Endodermal cell (in vitro differentiated cells): ENCODE data around the gene FARP2. TPM values are rescaled to one million over a fixed set of nuclear protein-coding genes. Genes with fewer than 3 reads are reported as not detected.

Source experiments
- DNase-seq: peaks from one replicate; pipeline ENCODE4 v3.0.0-alpha.2; 2017
- H3K27ac ChIP-seq: 2 replicates; pipeline ENCODE4 v1.5.1; 2013; ENCODE audit warnings: mild to moderate bottlenecking, low read depth, low read length, moderate library complexity
- H3K27me3 ChIP-seq: 2 replicates; pipeline ENCODE4 v1.6.1; 2013; ENCODE audit warnings: mild to moderate bottlenecking, low read length, moderate library complexity; ENCODE audit not compliant: insufficient read depth, control insufficient read depth, poor library complexity, severe bottlenecking
- H3K36me3 ChIP-seq: 2 replicates; pipeline ENCODE4 v1.7.0; 2013; ENCODE audit warnings: mild to moderate bottlenecking, low read length, moderate library complexity; ENCODE audit not compliant: control insufficient read depth, insufficient read depth
- H3K4me1 ChIP-seq: one replicate; pipeline ENCODE4 v1.7.0; 2013; ENCODE audit warnings: low read length; ENCODE audit not compliant: control insufficient read depth, insufficient read depth
- H3K4me3 ChIP-seq: 2 replicates; pipeline ENCODE4 v1.5.1; 2013; ENCODE audit warnings: mild to moderate bottlenecking, low read length, moderate library complexity
- H3K9ac ChIP-seq: 2 replicates; pipeline ENCODE4 v1.6.1; 2013; ENCODE audit warnings: mild to moderate bottlenecking, low read length, moderate library complexity; ENCODE audit not compliant: poor library complexity, severe bottlenecking; ENCODE audit errors: extremely low read depth
- H3K9me3 ChIP-seq: 2 replicates; pipeline ENCODE4 v1.6.1; 2013; ENCODE audit warnings: mild to moderate bottlenecking, low read length, moderate library complexity; ENCODE audit not compliant: control insufficient read depth
- H3K27ac Mint-ChIP-seq: 2 replicates; pipeline ENCODE4 v1.8.0; 2020; ENCODE audit warnings: mixed read lengths
- H3K27me3 Mint-ChIP-seq: 2 replicates; pipeline ENCODE4 v1.8.0; 2021; ENCODE audit warnings: mild to moderate bottlenecking, mixed read lengths; ENCODE audit not compliant: insufficient read depth
- H3K36me3 Mint-ChIP-seq: 2 replicates; pipeline ENCODE4 v1.8.0; 2020; ENCODE audit warnings: low read depth, mixed read lengths
- H3K4me1 Mint-ChIP-seq: 2 replicates; pipeline ENCODE4 v1.8.0; 2020; ENCODE audit warnings: mixed read lengths
- H3K4me3 Mint-ChIP-seq: 2 replicates; pipeline ENCODE4 v1.8.0; 2020; ENCODE audit warnings: mild to moderate bottlenecking, moderate library complexity, mixed read lengths
- H3K9me3 Mint-ChIP-seq: 2 replicates; pipeline ENCODE4 v1.8.0; 2020; ENCODE audit warnings: mild to moderate bottlenecking, mixed read lengths
- WGBS, 2 experiments: methylation state at CpG; one replicate each; pipeline versions ENCODE4 v1.1.5 to v1.1.7; 2013; ENCODE audit warnings: missing lambda C conversion rate in 2 of 2, mixed read lengths in 1 of 2; ENCODE audit not compliant: insufficient coverage in 1 of 2, insufficient read length in 1 of 2; 5-methylcytosine and 5-hydroxymethylcytosine counted together
- total RNA-seq, 2 donors: library from RNA; stranded (reverse); fragmentation: NEBNext Ultra II Directional in 1 of 2; extraction: Animal tissue kit (Norgen Biotek cat#: 25700) in 1 of 2; gene quantifications; 2 replicates in 1 of 2; 3 replicates in 1 of 2; pipeline ENCODE4 v1.2.1, GENCODE V29; 2021
- TF ChIP-seq, protein P1 (sequence below): fragments of 200-600 bp; sonication (generic); conservative IDR thresholded peaks from 2 replicates; pipeline ENCODE4 v1.5.0; 2021; ENCODE audit warnings: antibody characterized with exemption, mild to moderate bottlenecking

FARP2 gene
- total RNA-seq, 2 donors from 2014 or later: 36.4 to 51.4 TPM

DNA sequence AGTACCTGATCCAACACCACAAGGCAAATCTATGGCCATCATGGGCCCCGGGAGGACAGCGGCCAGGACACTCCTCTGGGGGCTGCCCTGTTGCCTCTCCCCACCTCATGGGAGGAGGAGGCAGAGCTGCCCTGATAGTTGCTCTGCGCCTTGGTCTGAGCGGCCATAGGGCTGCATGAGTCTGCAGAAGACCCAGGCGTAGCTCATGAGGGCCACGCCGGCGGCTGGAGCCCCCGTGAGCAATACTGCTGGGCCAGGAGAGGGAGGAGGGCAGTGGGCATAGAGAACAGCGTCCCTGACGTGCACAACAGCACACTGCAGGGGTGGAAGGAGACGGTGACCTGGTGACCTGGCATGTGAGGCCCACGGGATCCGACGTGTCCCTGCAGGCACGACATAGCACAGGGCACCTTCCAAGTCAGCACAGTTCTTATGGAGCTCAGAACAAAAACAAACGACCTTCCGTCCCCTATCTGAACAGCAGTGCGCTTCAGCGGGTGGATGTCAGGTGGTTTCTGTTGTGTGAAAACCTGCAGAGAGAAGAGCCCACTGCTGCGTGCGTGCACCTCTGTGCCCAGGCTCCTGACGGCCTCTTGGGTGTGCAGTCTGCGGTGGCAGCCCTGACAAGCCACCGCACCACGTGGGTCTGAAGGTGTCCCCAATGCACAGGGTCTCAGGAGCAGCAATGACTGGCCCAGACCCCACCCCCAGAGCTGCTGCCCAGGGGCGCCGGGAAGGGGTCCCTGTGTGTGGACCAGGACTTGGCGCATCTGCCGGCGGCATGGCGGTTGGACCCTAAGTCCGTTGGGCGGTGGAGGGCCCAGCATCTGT, 139.3 kb downstream of the FARP2 start:
- Mint-ChIP-seq H3K27me3 (no peaks in the 10 kb centered on the region), H3K4me3 (no peak overlapping the region), H3K36me3 (peaks cover 41% of the 10 kb centered on the region), H3K4me1 (peaks cover 2% of the 10 kb centered on the region), H3K9me3 (no peaks in the 10 kb centered on the region), H3K27ac (no peak overlapping the region)
- 95 to 96% methylated on average over 29 to 34 of the region's 34 CpGs for WGBS, 2 experiments
- TF ChIP-seq, protein P1, sequence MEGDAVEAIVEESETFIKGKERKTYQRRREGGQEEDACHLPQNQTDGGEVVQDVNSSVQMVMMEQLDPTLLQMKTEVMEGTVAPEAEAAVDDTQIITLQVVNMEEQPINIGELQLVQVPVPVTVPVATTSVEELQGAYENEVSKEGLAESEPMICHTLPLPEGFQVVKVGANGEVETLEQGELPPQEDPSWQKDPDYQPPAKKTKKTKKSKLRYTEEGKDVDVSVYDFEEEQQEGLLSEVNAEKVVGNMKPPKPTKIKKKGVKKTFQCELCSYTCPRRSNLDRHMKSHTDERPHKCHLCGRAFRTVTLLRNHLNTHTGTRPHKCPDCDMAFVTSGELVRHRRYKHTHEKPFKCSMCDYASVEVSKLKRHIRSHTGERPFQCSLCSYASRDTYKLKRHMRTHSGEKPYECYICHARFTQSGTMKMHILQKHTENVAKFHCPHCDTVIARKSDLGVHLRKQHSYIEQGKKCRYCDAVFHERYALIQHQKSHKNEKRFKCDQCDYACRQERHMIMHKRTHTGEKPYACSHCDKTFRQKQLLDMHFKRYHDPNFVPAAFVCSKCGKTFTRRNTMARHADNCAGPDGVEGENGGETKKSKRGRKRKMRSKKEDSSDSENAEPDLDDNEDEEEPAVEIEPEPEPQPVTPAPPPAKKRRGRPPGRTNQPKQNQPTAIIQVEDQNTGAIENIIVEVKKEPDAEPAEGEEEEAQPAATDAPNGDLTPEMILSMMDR: no peak
- no peaks in the 10 kb centered on the region for H3K9me3 ChIP-seq
- no peak for DNase-seq
- no peaks in the 10 kb centered on the region for H3K27me3 ChIP-seq
- no peaks in the 10 kb centered on the region for H3K4me1 ChIP-seq
- peaks cover 44% of the 10 kb centered on the region for H3K36me3 ChIP-seq
- no peak overlapping the region for H3K4me3 ChIP-seq
- H3K27ac ChIP-seq: no peak overlapping the region
- H3K9ac ChIP-seq: no peak overlapping the region

GRCh38 chr2:241496003-241496707, 140.1 kb downstream of the FARP2 start:
- WGBS, 2 experiments: 94 to 97% methylated on average over 23 to 28 of the region's 28 CpGs
- Mint-ChIP-seq H3K9me3 (no peaks in the 10 kb centered on the region), H3K36me3 (peaks cover 48% of the 10 kb centered on the region), H3K27me3 (no peaks in the 10 kb centered on the region), H3K4me3 (no peak overlapping the region), H3K27ac (no peak overlapping the region), H3K4me1 (peaks cover 2% of the 10 kb centered on the region)
- Histone ChIP-seq H3K36me3 (peaks cover 52% of the 10 kb centered on the region), H3K27ac (no peak overlapping the region), H3K4me3 (no peak overlapping the region), H3K9ac (no peak overlapping the region), H3K9me3 (no peaks in the 10 kb centered on the region), H3K4me1 (no peaks in the 10 kb centered on the region), H3K27me3 (no peaks in the 10 kb centered on the region)
- DNase-seq: no peak
- TF ChIP-seq, protein P1: no peak

DNA sequence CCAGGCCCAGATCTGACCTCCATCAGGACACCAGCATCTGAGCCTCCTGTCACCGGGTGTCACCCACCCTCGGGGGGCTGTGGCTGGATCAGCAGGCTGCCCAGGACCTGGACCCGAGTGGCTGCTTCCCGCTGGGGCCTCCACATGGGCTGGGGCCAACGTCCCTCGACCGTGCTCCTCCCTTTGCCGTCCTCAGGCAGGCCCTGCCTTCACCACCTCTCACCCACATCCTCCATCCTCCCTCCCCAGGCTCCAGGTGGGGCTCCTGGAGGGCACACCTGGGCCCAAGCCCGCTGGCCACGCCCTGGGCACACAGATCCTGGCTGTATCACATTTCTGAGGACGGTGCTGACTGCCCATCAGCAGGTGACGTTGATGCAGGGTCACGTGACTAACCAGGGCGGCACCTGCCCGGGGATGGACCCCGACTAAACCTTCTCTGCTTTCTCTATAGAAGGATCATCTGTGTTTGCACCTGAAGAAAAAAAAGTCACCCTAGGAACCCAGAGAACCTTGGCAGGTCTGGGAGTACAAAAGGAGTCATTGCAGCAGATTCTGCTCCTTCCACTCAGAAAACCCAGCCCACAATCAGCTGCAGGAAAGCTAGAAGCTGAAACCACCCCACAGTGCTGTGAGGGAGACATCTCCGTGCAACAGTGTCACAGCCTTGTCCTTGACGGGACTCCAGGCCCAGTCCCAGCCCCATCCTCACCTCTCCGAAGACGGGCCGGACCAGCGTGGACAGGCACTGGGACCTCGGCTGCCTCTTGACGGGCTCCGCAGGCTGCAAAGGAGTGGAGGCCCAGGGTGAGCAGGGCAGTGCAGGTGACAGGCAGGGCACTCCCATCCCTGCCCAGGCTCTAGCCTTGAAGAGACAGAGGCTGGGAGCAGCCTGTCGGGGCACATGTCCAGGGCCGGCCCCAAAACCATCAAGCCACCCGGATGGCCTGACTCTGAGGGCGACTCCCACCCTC, 141.1 kb downstream of the FARP2 start:
- Histone ChIP-seq H3K4me1 (no peaks in the 10 kb centered on the region), H3K36me3 (peaks cover 59% of the 10 kb centered on the region), H3K4me3 (no peak overlapping the region), H3K9me3 (no peaks in the 10 kb centered on the region), H3K27ac (no peak overlapping the region), H3K9ac (no peak overlapping the region), H3K27me3 (no peaks in the 10 kb centered on the region)
- DNase-seq: no peak
- Mint-ChIP-seq H3K36me3 (peaks cover 55% of the 10 kb centered on the region), H3K27me3 (no peaks in the 10 kb centered on the region), H3K9me3 (no peaks in the 10 kb centered on the region), H3K4me3 (no peak overlapping the region), H3K27ac (no peak overlapping the region), H3K4me1 (peaks cover 2% of the 10 kb centered on the region)
- TF ChIP-seq, protein P1: no peak
- WGBS, 2 experiments: 95% methylated on average over 17 to 29 of the region's 29 CpGs
